Stimulated activated CD4-positive, alpha-beta T cell treated with anti-CD3 and anti-CD28 coated beads, Interleukin-1b, Interleukin-23, amount 100 ng/mL, for 24 hours (primary cell): ENCODE data around the gene SLC12A4.

ENCODE experiments used
- DNase-seq, 4 experiments: peaks; one replicate each; pipeline ENCODE4 v3.0.0-alpha.2; 2020; ENCODE audit warnings: low read depth in 4 of 4, low spot score in 1 of 4

SLC12A4 gene

GRCh38 chr16:67902831-67903230, 65.6 kb downstream of the SLC12A4 start:
- DNase-seq = no peak

- DNase-seq = no peak
Measured at GRCh38 chr16:67901734-67902133, 66.7 kb downstream of the SLC12A4 start.

- no peak for DNase-seq
Measured at GRCh38 chr16:67897231-67897630, 71.2 kb downstream of the SLC12A4 start.

- DNase-seq = no peak
Measured at GRCh38 chr16:67893743-67894399, 74.6 kb downstream of the SLC12A4 start.
